Upper lobe of left lung (tissue), 4 donors: ENCODE results near the gene OLA1.

ENCODE experiments used
- CTCF ChIP-seq, 6 experiments: fragments of 450-650 bp in 4 of 6; fragments of 200-600 bp in 2 of 6; sonication (generic) in 2 of 6; IDR thresholded peaks; one replicate each; pipeline ENCODE4 v1.5.1; 2016 to 2019; ENCODE audit warnings: antibody characterized with exemption in 6 of 6
- EP300 ChIP-seq, 4 donors: sonication (generic); formaldehyde crosslinking; IDR thresholded peaks; one replicate each; pipeline ENCODE4 v1.5.1; 2017; ENCODE audit warnings: antibody characterized with exemption in 4 of 4, control low read depth in 2 of 4
- POLR2AphosphoS5 ChIP-seq, 2 donors: sonication (generic); formaldehyde crosslinking; IDR thresholded peaks; one replicate each; pipeline ENCODE4 v1.5.1; 2017; ENCODE audit warnings: antibody characterized with exemption in 2 of 2

GRCh38 chr2:174046172-174046571, 202.2 kb downstream of the OLA1 start:
- TF ChIP-seq POLR2AphosphoS5 (IDR thresholded peaks at IDR 0.05) (no peak), EP300 (IDR thresholded peaks at IDR 0.05) (no peak), CTCF (IDR thresholded peaks at IDR 0.05) (no peak)
